ENCODE data around the gene C21orf91. TPM values are rescaled to one million over a fixed set of nuclear protein-coding genes. Genes with fewer than 3 reads are reported as not detected.

The C21orf91 gene
- total RNA-seq, 1 experiment from 2014 or later, result 49.2 TPM

GRCh38 chr21:17795146-17796036, 23.8 kb downstream of the C21orf91 start:
- Histone ChIP-seq H3K27ac (ENCODE audit: insufficient read length, low read depth, low read length) (no peak overlapping the region), H3T11ph (ENCODE audit: low read length) (no peak overlapping the region), H2BK15ac (ENCODE audit: low read depth, low read length) (no peak overlapping the region), H3K23ac (ENCODE audit: insufficient read length, low read depth, low read length) (no peak overlapping the region), H3K9ac (ENCODE audit: extremely low read depth, insufficient read length, low read length) (no peak overlapping the region), H4K91ac (ENCODE audit: insufficient read length, low read depth, low read length) (no peak overlapping the region), H2BK5ac (ENCODE audit: insufficient read length, low read length) (no peak overlapping the region), H3K4ac (ENCODE audit: low read depth, low read length) (no peak overlapping the region), H2BK120ac (ENCODE audit: low read depth, low read length, poor library complexity, severe bottlenecking) (no peak overlapping the region), H3K27me3 (ENCODE audit: insufficient read depth, low read length) (no peaks in the 10 kb centered on the region), H4K8ac (replicated peaks; ENCODE audit: insufficient read length, low read depth, low read length) (no peak overlapping the region), H2AFZ (ENCODE audit: low read length) (no peak overlapping the region), H3K56ac (ENCODE audit: insufficient read length, low read depth, low read length) (no peak overlapping the region), H2AK5ac (ENCODE audit: insufficient read length, low read length) (no peak overlapping the region), H3K14ac (ENCODE audit: insufficient read depth, low read length) (no peak overlapping the region), H2BK12ac (ENCODE audit: insufficient read length, low read depth, low read length) (no peak overlapping the region), H3K23me2 (ENCODE audit: insufficient read length, low read depth, low read length, poor library complexity, severe bottlenecking) (no peaks in the 10 kb centered on the region), H3K4me2 (ENCODE audit: insufficient read depth, insufficient read length, low read length) (no peak overlapping the region), H3K79me2 (ENCODE audit: insufficient read depth, low read length) (no peaks in the 10 kb centered on the region), H4K20me1 (ENCODE audit: control insufficient read depth, insufficient read depth, insufficient read length) (no peaks in the 10 kb centered on the region), H3K79me1 (ENCODE audit: insufficient read depth, low read depth, low read length, poor library complexity, severe bottlenecking) (no peaks in the 10 kb centered on the region), H4K5ac (ENCODE audit: insufficient read length, low read depth, low read length) (no peak overlapping the region), H3K4me1 (ENCODE audit: insufficient read depth, low read length) (no peaks in the 10 kb centered on the region), H3K9me3 (ENCODE audit: control insufficient read depth, low read depth, low read length) (no peaks in the 10 kb centered on the region), H2BK20ac (ENCODE audit: low read depth, low read length, poor library complexity, severe bottlenecking) (no peak overlapping the region), H3K18ac (ENCODE audit: insufficient read length, low read depth, low read length) (no peak overlapping the region)
- no CpG with 5 or more reads among the region's 6 CpGs for WGBS (ENCODE audit: extremely low coverage, insufficient read length, low lambda C conversion rate)
- no peak for DNase-seq
- Mint-ChIP-seq H3K36me3 (ENCODE audit: insufficient read depth in 1 of 3, low read depth in 3 of 3) (peaks cover 3 to 50% (median 34%) of the 10 kb centered on the region in 3 experiments; a peak in 6 of 7 replicates), H3K4me1 (peaks cover 0 to 4% of the 10 kb centered on the region in 2 experiments; a peak in 3 of 4 replicates), H3K4me3 (no peak overlapping the region), H3K27ac (peak overlapping the region in 1 of 3 experiments; percentile 70; a peak in 1 of 7 replicates), H3K27me3 (ENCODE audit: low read depth) (no peaks in the 10 kb centered on the region), H3K9me3 (no peaks in the 10 kb centered on the region)
- TF ChIP-seq CTCF (conservative IDR thresholded peaks at IDR 0.05), result no peak

All from H9 (cell line).